Naive thymus-derived CD4-positive, alpha-beta T cell (primary cell): ENCODE results near the gene OR2S2. TPM values are rescaled to one million over a fixed set of nuclear protein-coding genes. Genes with fewer than 3 reads are reported as not detected.

Source experiments
- ATAC-seq: fragments of 150-1000 bp; cut with Tn5 transposase; 2 replicates; pipeline ENCODE4 v1.10.0; 2021; ENCODE audit warnings: mild to moderate bottlenecking, moderate library complexity
- CTCF ChIA-PET: fragments of 350-600 bp; sonication (Branson Sonifier 250); formaldehyde crosslinking; loops from one replicate; lab custom pipeline; 2021; ENCODE audit warnings: antibody characterized with exemption; lab: Charles Lee
- POLR2A ChIA-PET: fragments of 350-600 bp; sonication (Branson Sonifier 250); formaldehyde crosslinking; loops from one replicate; lab custom pipeline; 2021; ENCODE audit warnings: antibody characterized with exemption, inconsistent platforms; lab: Charles Lee
- DNase-seq, 9 donors: peaks; one replicate each; pipeline versions ENCODE4 v3.0.0 to v3.0.0-alpha.2; 2020 to 2022; ENCODE audit warnings: mixed read lengths in 1 of 9
- H3K27ac ChIP-seq: one replicate; pipeline ENCODE4 v1.7.0; 2013; ENCODE audit warnings: mild to moderate bottlenecking, low read depth, low read length, moderate library complexity
- H3K27me3 ChIP-seq, 2 donors: one replicate each; pipeline ENCODE4 v1.7.0; 2013; ENCODE audit warnings: low read length in 2 of 2, mild to moderate bottlenecking in 2 of 2, moderate library complexity in 2 of 2; ENCODE audit not compliant: control insufficient read depth in 2 of 2, insufficient read depth in 2 of 2
- H3K36me3 ChIP-seq, 3 experiments: 1 replicate in 2 of 3; 2 replicates in 1 of 3; pipeline ENCODE4 v1.7.0; 2013; ENCODE audit warnings: low read length in 3 of 3, mild to moderate bottlenecking in 3 of 3, moderate library complexity in 1 of 3; ENCODE audit not compliant: insufficient read depth in 3 of 3, control insufficient read depth in 2 of 3
- H3K4me1 ChIP-seq, 2 donors: one replicate each; pipeline ENCODE4 v1.7.0; 2013; ENCODE audit warnings: low read length in 2 of 2, mild to moderate bottlenecking in 2 of 2, moderate library complexity in 1 of 2; ENCODE audit not compliant: control insufficient read depth in 2 of 2, insufficient read depth in 2 of 2
- H3K4me3 ChIP-seq: 2 replicates; pipeline ENCODE4 v1.7.0; 2013; ENCODE audit warnings: mild to moderate bottlenecking, low read length
- H3K9me3 ChIP-seq, 3 experiments: 1 replicate in 2 of 3; 2 replicates in 1 of 3; pipeline ENCODE4 v1.7.0; 2013; ENCODE audit warnings: low read length in 3 of 3; ENCODE audit not compliant: control insufficient read depth in 2 of 3
- H3K27ac Mint-ChIP-seq, 9 donors: one replicate each; pipeline ENCODE4 v1.8.0; 2020 to 2022; ENCODE audit warnings: mixed read lengths in 9 of 9, mild to moderate bottlenecking in 8 of 9, moderate library complexity in 5 of 9, inconsistent platforms in 2 of 9
- H3K27me3 Mint-ChIP-seq, 5 donors: one replicate each; pipeline ENCODE4 v1.8.0; 2021 to 2022; ENCODE audit warnings: mixed read lengths in 5 of 5, mild to moderate bottlenecking in 1 of 5
- H3K36me3 Mint-ChIP-seq, 5 donors: one replicate each; pipeline ENCODE4 v1.8.0; 2020 to 2022; ENCODE audit warnings: mixed read lengths in 5 of 5, mild to moderate bottlenecking in 3 of 5, inconsistent platforms in 1 of 5
- H3K4me1 Mint-ChIP-seq, 7 donors: one replicate each; pipeline ENCODE4 v1.8.0; 2020 to 2022; ENCODE audit warnings: mixed read lengths in 7 of 7, mild to moderate bottlenecking in 3 of 7, inconsistent platforms in 1 of 7
- H3K4me3 Mint-ChIP-seq, 10 donors: one replicate each; pipeline ENCODE4 v1.8.0; 2020 to 2022; ENCODE audit warnings: mild to moderate bottlenecking in 10 of 10, mixed read lengths in 10 of 10, moderate library complexity in 6 of 10, inconsistent platforms in 2 of 10
- H3K9me3 Mint-ChIP-seq, 11 donors: one replicate each; pipeline ENCODE4 v1.8.0; 2020 to 2022; ENCODE audit warnings: mixed read lengths in 11 of 11, mild to moderate bottlenecking in 4 of 11, inconsistent platforms in 1 of 11, moderate library complexity in 1 of 11
- intact Hi-C, 2 donors: fragments of 100-400 bp; cut with micrococcal nuclease; formaldehyde crosslinking; loops; one replicate each; pipeline ENCODE4 v1.15.1; 2023
- polyA plus RNA-seq, 2 donors: library from polyadenylated mRNA; unstranded; fragments of 300-500 nt; fragmentation: Illumina TruSeq; gene quantifications; one replicate each; pipeline ENCODE4 v1.2.3, GENCODE V29; 2021
- total RNA-seq, 6 experiments: library from RNA in 5 of 6; stranded (reverse) in 5 of 6; gene quantifications; 1 replicate in 5 of 6; 2 replicates in 1 of 6; pipeline ENCODE4 v1.2.3 and lab custom pipeline; 2021 to 2026

The OR2S2 gene
- total and polyA plus RNA-seq, 7 experiments from 2014 or later, result not detected

DNA sequence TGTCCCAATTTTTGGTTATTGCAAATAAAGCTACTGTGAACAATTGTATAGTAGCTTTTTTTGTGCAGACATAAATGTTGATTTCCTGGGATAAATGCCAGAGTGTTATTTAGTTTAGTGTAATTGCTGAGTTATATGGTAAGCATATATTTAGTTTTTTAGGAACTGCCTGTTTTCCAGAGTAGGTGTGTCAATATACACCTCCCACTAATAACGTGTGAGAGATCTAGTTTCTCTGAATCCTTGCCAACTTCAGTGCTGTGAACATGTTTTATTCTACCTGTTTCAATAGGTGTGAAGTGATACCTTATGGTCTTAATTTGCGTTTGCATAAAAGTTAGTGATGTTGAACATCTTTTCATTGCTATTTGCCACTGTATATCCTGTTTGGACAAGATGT lies 9.1 kb upstream of the OR2S2 start:
- ChIA-PET POLR2A (interaction anchor here (0.7 to 0.9 kb wide), 2 partner anchors 8 to 11 kb away, joined by 3 read pairs; no protein-coding TSS in a partner anchor), CTCF (interaction anchor here (0.7 kb wide), 1 partner anchor 62 kb away, joined by 3 read pairs; no protein-coding TSS in a partner anchor)
- Mint-ChIP-seq H3K4me1 (peaks cover 0 to 6% (median 6%) of the 10 kb centered on the region in 7 donors), H3K36me3 (peaks cover 0 to 7% (median 0%) of the 10 kb centered on the region in 5 donors), H3K27ac (no peak overlapping the region), H3K27me3 (peaks cover 9 to 60% (median 16%) of the 10 kb centered on the region in 5 donors), H3K4me3 (no peak overlapping the region), H3K9me3 (peaks cover 0 to 1% (median 0%) of the 10 kb centered on the region in 11 donors)
- Histone ChIP-seq H3K4me1 (no peaks in the 10 kb centered on the region), H3K27ac (no peak overlapping the region), H3K4me3 (no peak overlapping the region), H3K36me3 (no peaks in the 10 kb centered on the region), H3K27me3 (no peaks in the 10 kb centered on the region), H3K9me3 (no peaks in the 10 kb centered on the region)
- intact Hi-C loops, result no loop called here
- no peak for DNase-seq
- ATAC-seq, result no peak

DNA sequence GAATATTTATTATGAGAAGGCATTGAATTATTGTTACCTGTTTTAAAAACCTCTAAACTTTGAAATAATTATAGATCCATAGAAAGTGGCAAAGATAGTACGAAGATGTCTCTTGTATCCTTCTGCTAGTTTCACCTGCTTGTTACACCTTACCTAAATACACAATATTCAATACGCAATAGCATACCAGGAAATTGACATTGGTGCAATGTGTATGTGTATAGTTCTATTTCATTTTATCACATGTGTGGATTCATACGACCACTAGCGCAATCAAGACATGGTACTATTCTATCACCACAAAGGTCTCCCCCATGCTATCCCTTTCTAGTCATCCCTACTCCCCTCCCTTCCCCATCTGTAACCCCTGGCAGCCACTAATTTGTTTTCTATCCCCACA lies 8.5 kb upstream of the OR2S2 start:
- ChIA-PET CTCF (no interaction called here), POLR2A (no interaction called here)
- H3K36me3 Mint-ChIP-seq, result peaks cover 0 to 2% (median 0%) of the 10 kb centered on the region in 5 donors
- Histone ChIP-seq H3K27ac (no peak overlapping the region), H3K4me1 (no peaks in the 10 kb centered on the region), H3K9me3 (no peaks in the 10 kb centered on the region), H3K27me3 (no peaks in the 10 kb centered on the region), H3K36me3 (no peaks in the 10 kb centered on the region), H3K4me3 (no peak overlapping the region)
- H3K27me3 Mint-ChIP-seq, result peaks cover 3 to 54% (median 11%) of the 10 kb centered on the region in 5 donors
- H3K9me3 Mint-ChIP-seq, result peaks cover 0 to 1% (median 0%) of the 10 kb centered on the region in 11 donors
- no peak overlapping the region for H3K4me3 Mint-ChIP-seq
- no peak for DNase-seq
- H3K27ac Mint-ChIP-seq, result no peak overlapping the region
- ATAC-seq, result no peak
- intact Hi-C loops, result no loop called here
- H3K4me1 Mint-ChIP-seq, result peaks cover 0 to under 1% (median 0%) of the 10 kb centered on the region in 7 donors

DNA sequence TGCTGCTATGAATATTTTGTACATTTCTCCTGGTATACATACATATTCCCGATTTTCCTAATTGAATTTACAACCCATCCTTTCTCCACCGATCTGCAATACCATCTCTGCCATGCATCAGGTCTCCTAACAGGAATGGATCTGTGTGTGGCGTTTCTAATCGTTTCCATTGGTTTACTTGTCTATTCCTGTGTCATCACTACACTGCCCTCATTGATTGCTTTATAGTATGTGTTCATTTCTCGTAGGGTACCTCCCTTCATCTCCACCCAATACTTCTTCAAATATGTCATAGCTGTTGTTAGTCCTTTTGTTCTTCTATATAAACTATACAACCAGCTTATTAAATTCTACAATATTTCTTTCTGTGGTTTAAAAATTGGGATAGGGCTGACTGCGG lies 7.1 kb upstream of the OR2S2 start:
- ATAC-seq, result no peak
- Mint-ChIP-seq H3K27ac (no peak overlapping the region), H3K4me1 (no peaks in the 10 kb centered on the region), H3K9me3 (peaks cover 0 to 1% (median 0%) of the 10 kb centered on the region in 11 donors), H3K27me3 (peaks cover 0 to 44% (median 5%) of the 10 kb centered on the region in 5 donors), H3K4me3 (no peak overlapping the region), H3K36me3 (no peaks in the 10 kb centered on the region)
- Histone ChIP-seq H3K27ac (no peak overlapping the region), H3K9me3 (no peaks in the 10 kb centered on the region), H3K27me3 (no peaks in the 10 kb centered on the region), H3K4me1 (no peaks in the 10 kb centered on the region), H3K4me3 (no peak overlapping the region), H3K36me3 (no peaks in the 10 kb centered on the region)
- DNase-seq, result no peak
- ChIA-PET POLR2A (no interaction called here), CTCF (no interaction called here)
- intact Hi-C loops, result no loop called here

DNA sequence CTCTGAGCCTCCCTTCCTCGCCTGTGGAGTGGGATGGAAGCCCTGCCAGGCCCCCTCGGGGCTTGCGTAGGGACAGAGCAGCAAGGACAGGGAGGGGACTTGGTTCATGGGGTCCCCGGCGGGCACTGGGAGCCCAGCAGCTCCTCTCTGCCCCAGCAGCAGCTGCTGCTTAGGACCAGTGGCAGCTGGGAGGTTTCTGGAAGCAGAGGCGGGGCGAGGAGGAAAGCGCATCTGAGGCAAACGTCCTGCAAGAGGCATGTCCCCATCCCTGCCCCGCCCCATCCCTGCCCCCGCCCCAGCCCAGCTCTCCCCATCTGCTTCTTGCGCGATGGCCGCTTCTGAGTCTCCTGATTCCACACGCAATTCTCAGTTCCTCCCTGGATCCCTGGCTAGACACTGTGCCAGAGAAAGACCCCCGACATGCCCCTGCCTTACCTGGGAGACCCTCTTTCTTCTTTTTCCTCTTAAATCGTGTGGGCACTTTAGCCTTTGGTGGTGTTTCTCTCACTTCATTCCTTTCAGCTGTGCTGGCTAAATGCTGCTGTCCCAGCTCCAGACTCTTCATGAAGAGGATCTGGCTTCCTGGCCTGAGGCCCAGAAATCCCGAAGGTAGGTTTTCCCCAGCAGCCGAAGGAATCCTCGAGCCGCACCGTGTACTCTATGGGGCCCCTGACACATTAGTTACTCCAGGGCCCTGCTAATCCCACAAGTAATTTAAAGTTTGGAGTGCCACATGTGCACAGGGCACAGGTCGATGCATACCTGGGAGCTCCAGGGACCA lies 4.4 kb upstream of the OR2S2 start:
- peaks cover 0 to 28% (median 0%) of the 10 kb centered on the region in 5 donors for H3K27me3 Mint-ChIP-seq
- H3K4me3 Mint-ChIP-seq, result no peak overlapping the region
- no peaks in the 10 kb centered on the region for H3K4me1 Mint-ChIP-seq
- intact Hi-C loops, result no loop called here
- ChIA-PET POLR2A (no interaction called here), CTCF (interaction anchor here (1.0 kb wide), 1 partner anchor 62 kb away, joined by 4 read pairs; no protein-coding TSS in a partner anchor)
- H3K36me3 Mint-ChIP-seq, result no peaks in the 10 kb centered on the region
- no peak for DNase-seq
- H3K9me3 Mint-ChIP-seq, result peaks cover 0 to 1% (median 0%) of the 10 kb centered on the region in 11 donors
- Histone ChIP-seq H3K27me3 (no peaks in the 10 kb centered on the region), H3K9me3 (no peaks in the 10 kb centered on the region), H3K36me3 (no peaks in the 10 kb centered on the region), H3K27ac (no peak overlapping the region), H3K4me1 (no peaks in the 10 kb centered on the region), H3K4me3 (no peak overlapping the region)
- ATAC-seq, result no peak
- H3K27ac Mint-ChIP-seq, result no peak overlapping the region

DNA sequence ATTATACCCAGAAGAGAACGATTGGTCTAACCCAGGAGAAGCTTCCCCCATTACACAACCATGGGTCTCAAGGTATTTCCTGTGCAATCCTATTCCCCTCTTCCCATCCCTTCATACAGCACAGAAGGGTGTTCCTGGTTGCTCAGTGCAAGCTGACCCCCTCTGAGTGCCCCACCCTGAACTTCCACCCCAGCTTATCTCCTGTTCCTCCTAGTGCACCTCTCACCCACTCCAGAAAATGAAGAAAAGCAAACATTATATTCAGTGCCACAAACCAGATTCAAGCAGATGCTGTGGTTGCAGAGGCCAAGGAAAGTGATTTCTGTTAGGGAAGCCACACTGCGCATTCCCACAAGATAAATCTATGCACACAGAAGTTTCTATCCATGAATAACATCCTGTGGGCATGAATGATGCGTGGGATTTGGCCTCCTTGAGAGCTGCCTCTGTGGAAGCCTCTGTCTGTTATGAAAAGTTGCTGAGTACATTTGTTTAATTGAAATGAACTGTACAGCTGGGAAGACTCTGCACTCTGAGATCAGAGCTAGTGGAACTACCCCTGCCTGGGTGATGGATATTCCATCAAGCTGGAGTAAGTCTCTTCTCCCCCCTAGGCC lies 2.2 kb upstream of the OR2S2 start:
- H3K27me3 Mint-ChIP-seq, result peaks cover 0 to 16% (median 0%) of the 10 kb centered on the region in 5 donors
- H3K36me3 ChIP-seq, result no peaks in the 10 kb centered on the region
- H3K4me1 Mint-ChIP-seq, result no peaks in the 10 kb centered on the region
- intact Hi-C loops, result no loop called here
- H3K9me3 ChIP-seq, result no peaks in the 10 kb centered on the region
- no peaks in the 10 kb centered on the region for H3K27me3 ChIP-seq
- no peaks in the 10 kb centered on the region for H3K4me1 ChIP-seq
- no peak overlapping the region for H3K27ac Mint-ChIP-seq
- H3K27ac ChIP-seq, result no peak overlapping the region
- no peak for ATAC-seq
- H3K4me3 Mint-ChIP-seq, result no peak overlapping the region
- no peaks in the 10 kb centered on the region for H3K36me3 Mint-ChIP-seq
- DNase-seq, result no peak
- CTCF ChIA-PET, result interaction anchor here (1.0 to 1.7 kb wide), 4 partner anchors 15 to 63 kb away, joined by 3 to 5 read pairs (median 4); no protein-coding TSS in a partner anchor
- H3K9me3 Mint-ChIP-seq, result peaks cover 0 to 1% (median 0%) of the 10 kb centered on the region in 11 donors
- POLR2A ChIA-PET, result no interaction called here
- no peak overlapping the region for H3K4me3 ChIP-seq

DNA sequence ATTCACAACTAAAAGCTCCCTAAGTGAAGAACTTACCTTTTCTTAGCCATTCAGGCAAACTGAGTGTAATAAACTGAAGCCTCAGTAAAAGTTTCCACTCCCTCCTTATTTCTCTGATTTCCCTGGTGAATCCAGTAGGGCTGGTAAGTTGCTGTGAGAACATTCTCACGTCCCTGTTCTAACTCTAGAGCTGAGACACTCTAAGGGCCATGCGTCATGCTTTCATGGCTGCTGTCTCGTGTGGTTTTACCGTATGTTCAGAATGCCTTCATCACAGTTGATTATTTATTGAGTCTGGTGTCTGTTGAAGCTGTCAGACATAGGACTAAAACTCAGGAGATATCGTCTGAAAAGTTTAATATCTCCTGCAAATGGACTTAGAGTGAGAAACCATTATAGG lies 1.3 kb downstream of the OR2S2 start:
- CTCF ChIA-PET, result interaction anchor here (0.7 to 4.4 kb wide), 6 partner anchors 11 to 91 kb away, joined by 3 to 41 read pairs (median 4); no protein-coding TSS in a partner anchor
- H3K9me3 ChIP-seq, result no peaks in the 10 kb centered on the region
- Mint-ChIP-seq H3K9me3 (no peaks in the 10 kb centered on the region), H3K27ac (no peak overlapping the region), H3K4me3 (no peak overlapping the region), H3K4me1 (peaks cover 0 to 18% (median 8%) of the 10 kb centered on the region in 7 donors), H3K27me3 (peaks cover 0 to 27% (median 0%) of the 10 kb centered on the region in 5 donors), H3K36me3 (no peaks in the 10 kb centered on the region)
- intact Hi-C loops, result loop anchor here in 1 of 2 donors (5.0 kb wide), 1 partner anchor 51 kb away; no protein-coding TSS in a partner anchor
- ATAC-seq, result no peak
- no peak for DNase-seq
- no peaks in the 10 kb centered on the region for H3K4me1 ChIP-seq
- POLR2A ChIA-PET, result no interaction called here
- no peak overlapping the region for H3K27ac ChIP-seq
- no peaks in the 10 kb centered on the region for H3K36me3 ChIP-seq
- no peak overlapping the region for H3K4me3 ChIP-seq
- H3K27me3 ChIP-seq, result no peaks in the 10 kb centered on the region
